ENCODE measurements around the gene C1QA. TPM values are rescaled to one million over a fixed set of nuclear protein-coding genes. Genes with fewer than 3 reads are reported as not detected.

Gene C1QA
- total and polyA plus RNA-seq, 10 of the 15 experiments (the other 5 are each of a cell fraction or from before 2014, with no cell fraction given) = 0.59 TPM; not detected in 9

DNA sequence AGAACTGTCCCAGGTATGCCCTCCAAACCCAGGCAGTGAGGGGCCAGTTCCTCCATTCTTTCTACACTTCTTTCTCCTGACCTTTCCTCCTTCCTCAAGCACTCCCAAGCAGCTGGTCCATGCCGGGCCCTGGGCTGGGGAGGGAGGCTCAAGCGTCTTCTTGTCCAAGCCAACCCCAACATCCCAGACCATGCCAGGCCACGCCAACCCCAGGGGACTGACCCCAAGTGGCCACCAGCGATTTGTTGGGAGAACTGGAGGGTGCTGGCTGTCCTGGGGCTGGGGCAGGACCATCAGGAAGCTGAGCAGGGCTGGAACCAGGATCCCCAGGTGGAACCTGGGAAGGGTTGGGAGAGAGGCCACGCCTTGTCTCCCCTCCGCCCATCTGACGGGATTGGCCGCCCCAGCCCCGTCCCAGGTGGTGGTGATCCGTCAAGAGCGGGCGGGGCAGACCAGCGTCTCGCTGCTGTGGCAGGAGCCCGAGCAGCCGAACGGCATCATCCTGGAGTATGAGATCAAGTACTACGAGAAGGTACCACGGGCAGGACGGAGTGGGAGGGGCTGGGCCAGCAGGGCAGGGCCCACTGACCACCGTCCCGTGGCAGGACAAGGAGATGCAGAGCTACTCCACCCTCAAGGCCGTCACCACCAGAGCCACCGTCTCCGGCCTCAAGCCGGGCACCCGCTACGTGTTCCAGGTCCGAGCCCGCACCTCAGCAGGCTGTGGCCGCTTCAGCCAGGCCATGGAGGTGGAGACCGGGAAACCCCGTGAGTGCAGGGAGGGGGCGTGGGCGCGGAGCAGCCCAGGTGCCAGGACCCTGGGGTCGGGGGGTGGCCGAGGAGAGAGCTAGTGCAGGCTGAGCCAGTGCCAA is 43.3 kb upstream of the C1QA start (continued):
- TF ChIP-seq ZBTB4 (CRISPR knock-in tag; IDR thresholded peaks at IDR 0.05) (no peak), CBX3 (IDR thresholded peaks at IDR 0.05; ENCODE audit: borderline replicate concordance, low read depth) (no peak), SREBF2 (IDR thresholded peaks at IDR 0.05; ENCODE audit: low read length) (no peak), ZBED1 (IDR thresholded peaks at IDR 0.05; ENCODE audit: borderline replicate concordance) (no peak), RUNX3 (IDR thresholded peaks at IDR 0.05; ENCODE audit: low read length) (no peak), GABPA (IDR thresholded peaks at IDR 0.05; ENCODE audit: low read depth) (no peak)
- TF ChIP-seq, protein P1, sequence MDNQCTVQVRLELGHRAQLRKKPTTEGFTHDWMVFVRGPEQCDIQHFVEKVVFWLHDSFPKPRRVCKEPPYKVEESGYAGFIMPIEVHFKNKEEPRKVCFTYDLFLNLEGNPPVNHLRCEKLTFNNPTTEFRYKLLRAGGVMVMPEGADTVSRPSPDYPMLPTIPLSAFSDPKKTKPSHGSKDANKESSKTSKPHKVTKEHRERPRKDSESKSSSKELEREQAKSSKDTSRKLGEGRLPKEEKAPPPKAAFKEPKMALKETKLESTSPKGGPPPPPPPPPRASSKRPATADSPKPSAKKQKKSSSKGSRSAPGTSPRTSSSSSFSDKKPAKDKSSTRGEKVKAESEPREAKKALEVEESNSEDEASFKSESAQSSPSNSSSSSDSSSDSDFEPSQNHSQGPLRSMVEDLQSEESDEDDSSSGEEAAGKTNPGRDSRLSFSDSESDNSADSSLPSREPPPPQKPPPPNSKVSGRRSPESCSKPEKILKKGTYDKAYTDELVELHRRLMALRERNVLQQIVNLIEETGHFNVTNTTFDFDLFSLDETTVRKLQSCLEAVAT (IDR thresholded peaks at IDR 0.05) = no peak

GRCh38 chr1:22594396-22594795 is 42.0 kb upstream of the C1QA start:
- ChIA-PET CTCF (no interaction called here), POLR2A (no interaction called here), RAD21 (ENCODE audit: unreplicated experiment) (no interaction called here), SMC1A (ENCODE audit: uncharacterized antibody, unreplicated experiment) (no interaction called here)
- H3K9ac ChIP-seq (ENCODE audit: control insufficient read depth, insufficient read depth, low read length) = no peak overlapping the region
- H4K20me1 ChIP-seq (ENCODE audit: control insufficient read depth, insufficient read depth) = no peaks in the 10 kb centered on the region; the same call in 1 of the 2 replicates
- H3K4me2 ChIP-seq (ENCODE audit: control insufficient read depth, insufficient read depth) = no peak overlapping the region
- ATAC-seq (no peak), FAIRE-seq (no peak), DNase-seq (ENCODE audit: low read depth, low spot score) (no peak)
- H3K36me3 ChIP-seq (ENCODE audit: control insufficient read depth in 2 of 2, insufficient read depth in 2 of 2, low read length in 1 of 2) = no peaks in the 10 kb centered on the region
- H3K27me3 ChIP-seq (replicated peaks in 1 of 2; ENCODE audit: control insufficient read depth in 2 of 2, insufficient read depth in 2 of 2, low read length in 1 of 2) = no peaks in the 10 kb centered on the region; a peak in 2 of 4 replicates
- in situ Hi-C loops (cut with MboI) = no loop called here
- no peaks in the 10 kb centered on the region for H3K4me1 ChIP-seq (ENCODE audit: control insufficient read depth, insufficient read depth, low read length)
- WGBS (ENCODE audit: insufficient coverage, insufficient replicate concordance, low lambda C conversion rate, missing lambda C conversion rate) = 19% methylated on average over 10 of the region's 10 CpGs
- intact Hi-C loops (cut with micrococcal nuclease; ENCODE audit: unreplicated experiment) = no loop called here
- BruUV-seq (replicated peaks) = no TSS peak
- H3K79me2 ChIP-seq (ENCODE audit: control insufficient read depth, insufficient read depth, low read length) = no peaks in the 10 kb centered on the region
- H2AFZ ChIP-seq (ENCODE audit: control insufficient read depth, low read depth, low read length) = no peak overlapping the region
- no peak overlapping the region for H3K4me3 ChIP-seq
- no peaks in the 10 kb centered on the region for H3K9me3 ChIP-seq (replicated peaks; ENCODE audit: control insufficient read depth, insufficient read depth, low read length)
- H3K27ac ChIP-seq (ENCODE audit: control insufficient read depth, insufficient read depth) = no peak overlapping the region
- TF ChIP-seq JUND (IDR thresholded peaks at IDR 0.05; ENCODE audit: low read depth, low read length) (no peak), NRF1 (conservative IDR thresholded peaks at IDR 0.05; ENCODE audit: low read depth, low read length) (no peak), ELK1 (IDR thresholded peaks at IDR 0.05; ENCODE audit: low read depth, low read length) (no peak), PKNOX1 (IDR thresholded peaks at IDR 0.05) (no peak), BMI1 (IDR thresholded peaks at IDR 0.05; ENCODE audit: borderline replicate concordance) (no peak), E2F4 (IDR thresholded peaks at IDR 0.05; ENCODE audit: low read depth, low read length) (no peak)
